Measurements from ENCODE around the gene TMEM225B. TPM values are rescaled to one million over a fixed set of nuclear protein-coding genes. Genes with fewer than 3 reads are reported as not detected.

Gene TMEM225B
- total RNA-seq, 3 donors from 2014 or later, result 0.58 to 1.2 (median 0.82) TPM

GRCh38 chr7:99594948-99595745, 2.9 kb upstream of the TMEM225B start:
- TF ChIP-seq, protein P1, sequence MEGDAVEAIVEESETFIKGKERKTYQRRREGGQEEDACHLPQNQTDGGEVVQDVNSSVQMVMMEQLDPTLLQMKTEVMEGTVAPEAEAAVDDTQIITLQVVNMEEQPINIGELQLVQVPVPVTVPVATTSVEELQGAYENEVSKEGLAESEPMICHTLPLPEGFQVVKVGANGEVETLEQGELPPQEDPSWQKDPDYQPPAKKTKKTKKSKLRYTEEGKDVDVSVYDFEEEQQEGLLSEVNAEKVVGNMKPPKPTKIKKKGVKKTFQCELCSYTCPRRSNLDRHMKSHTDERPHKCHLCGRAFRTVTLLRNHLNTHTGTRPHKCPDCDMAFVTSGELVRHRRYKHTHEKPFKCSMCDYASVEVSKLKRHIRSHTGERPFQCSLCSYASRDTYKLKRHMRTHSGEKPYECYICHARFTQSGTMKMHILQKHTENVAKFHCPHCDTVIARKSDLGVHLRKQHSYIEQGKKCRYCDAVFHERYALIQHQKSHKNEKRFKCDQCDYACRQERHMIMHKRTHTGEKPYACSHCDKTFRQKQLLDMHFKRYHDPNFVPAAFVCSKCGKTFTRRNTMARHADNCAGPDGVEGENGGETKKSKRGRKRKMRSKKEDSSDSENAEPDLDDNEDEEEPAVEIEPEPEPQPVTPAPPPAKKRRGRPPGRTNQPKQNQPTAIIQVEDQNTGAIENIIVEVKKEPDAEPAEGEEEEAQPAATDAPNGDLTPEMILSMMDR (IDR thresholded peaks at IDR 0.05), result no peak
- no peak for DNase-seq
- no peaks in the 10 kb centered on the region for H3K9me3 ChIP-seq
- no peak overlapping the region for H3K4me3 ChIP-seq
- intact Hi-C loops (cut with DNase I, micrococcal nuclease), result no loop called here
- ATAC-seq, result no peak
- no peaks in the 10 kb centered on the region for H3K36me3 ChIP-seq (ENCODE audit: low read depth)
- H3K4me1 ChIP-seq (ENCODE audit: low read depth), result no peaks in the 10 kb centered on the region

DNA sequence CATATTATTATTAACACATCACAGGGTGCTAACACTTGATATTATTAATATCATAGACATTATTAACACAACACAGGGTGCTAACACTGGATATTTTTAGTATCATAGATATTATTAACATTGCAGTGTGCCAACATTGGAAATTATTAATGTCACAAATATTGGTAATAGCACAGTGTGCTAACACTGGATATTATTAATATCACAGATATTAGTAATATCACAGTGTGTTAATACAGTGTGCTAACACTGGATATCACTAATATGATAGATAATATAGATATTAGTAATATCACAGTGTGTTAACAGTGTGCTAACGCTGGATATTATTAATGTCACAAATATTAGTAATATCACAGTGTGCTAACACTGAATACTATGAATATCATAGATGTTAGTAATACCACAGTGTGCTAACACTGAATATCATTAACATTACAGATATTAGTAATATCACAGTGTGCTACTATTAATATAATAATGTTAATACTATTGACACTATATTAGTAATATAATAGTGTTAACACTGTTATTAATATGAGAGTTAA, 1.6 kb upstream of the TMEM225B start:
- no peak for DNase-seq

GRCh38 chr7:99599836-99600235, 1.8 kb downstream of the TMEM225B start:
- DNase-seq (no peak), ATAC-seq (no peak)
- H3K4me1 ChIP-seq (ENCODE audit: low read depth), result no peaks in the 10 kb centered on the region
- TF ChIP-seq, protein P1 (IDR thresholded peaks at IDR 0.05), result no peak
- no peaks in the 10 kb centered on the region for H3K9me3 ChIP-seq
- intact Hi-C loops (cut with DNase I, micrococcal nuclease), result no loop called here
- H3K36me3 ChIP-seq (ENCODE audit: low read depth), result no peaks in the 10 kb centered on the region
- H3K4me3 ChIP-seq, result no peak overlapping the region

More for the DNA sequence above, 1.6 kb upstream of the TMEM225B start:
- Histone ChIP-seq H3K4me1 (ENCODE audit: low read depth) (no peaks in the 10 kb centered on the region), H3K4me3 (no peak overlapping the region), H3K36me3 (ENCODE audit: low read depth) (no peaks in the 10 kb centered on the region), H3K9me3 (no peaks in the 10 kb centered on the region)
- intact Hi-C loops (cut with DNase I, micrococcal nuclease), result no loop called here
- no peak for ATAC-seq
- TF ChIP-seq, protein P1 (IDR thresholded peaks at IDR 0.05), result no peak

- Histone ChIP-seq H3K9me3 (no peaks in the 10 kb centered on the region), H3K4me1 (ENCODE audit: low read depth) (no peaks in the 10 kb centered on the region), H3K4me3 (no peak overlapping the region), H3K36me3 (ENCODE audit: low read depth) (no peaks in the 10 kb centered on the region)
- ATAC-seq (no peak), DNase-seq (no peak)
- TF ChIP-seq, protein P1 (IDR thresholded peaks at IDR 0.05), result no peak
- intact Hi-C loops (cut with DNase I, micrococcal nuclease), result no loop called here
Measured at GRCh38 chr7:99601656-99602310, 3.7 kb downstream of the TMEM225B start.

GRCh38 chr7:99605527-99605926, 7.5 kb downstream of the TMEM225B start:
- ATAC-seq, result no peak
- no peak for DNase-seq
- intact Hi-C loops (cut with DNase I, micrococcal nuclease), result no loop called here
- Histone ChIP-seq H3K4me3 (no peak overlapping the region), H3K9me3 (no peaks in the 10 kb centered on the region), H3K4me1 (ENCODE audit: low read depth) (no peaks in the 10 kb centered on the region), H3K36me3 (ENCODE audit: low read depth) (no peaks in the 10 kb centered on the region)
- TF ChIP-seq, protein P1 (IDR thresholded peaks at IDR 0.05), result no peak
